H9 (cell line): ENCODE results near the gene PHETA1. TPM values are rescaled to one million over a fixed set of nuclear protein-coding genes. Genes with fewer than 3 reads are reported as not detected.

Experiments
- DNase-seq: peaks from one replicate; pipeline ENCODE4 v3.0.0-alpha.2; 2017
- H2AFZ ChIP-seq: one replicate; pipeline ENCODE4 v1.6.1; 2013; ENCODE audit warnings: mild to moderate bottlenecking, low read length, control low read depth, moderate library complexity
- H2AK5ac ChIP-seq: 2 replicates; pipeline ENCODE4 v1.6.1; 2013; ENCODE audit warnings: low read length, control low read depth, mixed read lengths; ENCODE audit not compliant: insufficient read length
- H2BK120ac ChIP-seq: one replicate; pipeline ENCODE4 v1.6.1; 2013; ENCODE audit warnings: low read depth, mild to moderate bottlenecking, low read length, control low read depth, inconsistent platforms; ENCODE audit not compliant: poor library complexity, severe bottlenecking
- H2BK12ac ChIP-seq: 2 replicates; pipeline ENCODE4 v1.6.1; 2013; ENCODE audit warnings: low read length, control low read depth, mixed read lengths, low read depth; ENCODE audit not compliant: insufficient read length
- H2BK15ac ChIP-seq: 2 replicates; pipeline ENCODE4 v1.6.1; 2013; ENCODE audit warnings: low read depth, low read length, control low read depth
- H2BK20ac ChIP-seq: one replicate; pipeline ENCODE4 v1.6.1; 2013; ENCODE audit warnings: low read depth, mild to moderate bottlenecking, low read length, control low read depth, inconsistent platforms; ENCODE audit not compliant: poor library complexity, severe bottlenecking
- H2BK5ac ChIP-seq: 2 replicates; pipeline ENCODE4 v1.6.1; 2013; ENCODE audit warnings: low read length, control low read depth, mixed read lengths; ENCODE audit not compliant: insufficient read length
- H3K14ac ChIP-seq: 2 replicates; pipeline ENCODE4 v1.6.1; 2013; ENCODE audit warnings: low read length, control low read depth; ENCODE audit not compliant: insufficient read depth
- H3K18ac ChIP-seq: 2 replicates; pipeline ENCODE4 v1.6.1; 2013; ENCODE audit warnings: low read depth, mild to moderate bottlenecking, mixed read lengths, low read length, control low read depth; ENCODE audit not compliant: insufficient read length
- H3K23ac ChIP-seq: 2 replicates; pipeline ENCODE4 v1.6.1; 2013; ENCODE audit warnings: low read length, control low read depth, mixed read lengths, low read depth; ENCODE audit not compliant: insufficient read length
- H3K23me2 ChIP-seq: 2 replicates; pipeline ENCODE4 v1.6.1; 2013; ENCODE audit warnings: low read depth, mild to moderate bottlenecking, mixed read lengths, low read length, control low read depth; ENCODE audit not compliant: insufficient read length, poor library complexity, severe bottlenecking
- H3K27ac ChIP-seq: 2 replicates; pipeline ENCODE4 v1.5.1; 2013; ENCODE audit warnings: low read length, control low read depth, mixed read lengths, low read depth; ENCODE audit not compliant: insufficient read length
- H3K27me3 ChIP-seq: 2 replicates; pipeline ENCODE4 v1.6.1; 2013; ENCODE audit warnings: low read length, control low read depth, inconsistent platforms; ENCODE audit not compliant: insufficient read depth
- H3K4ac ChIP-seq: 2 replicates; pipeline ENCODE4 v1.6.1; 2013; ENCODE audit warnings: low read depth, mild to moderate bottlenecking, control low read depth, inconsistent platforms, low read length, moderate library complexity
- H3K4me1 ChIP-seq: 2 replicates; pipeline ENCODE4 v1.6.1; 2013; ENCODE audit warnings: low read length, control low read depth, inconsistent platforms; ENCODE audit not compliant: insufficient read depth
- H3K4me2 ChIP-seq: 2 replicates; pipeline ENCODE4 v1.6.1; 2013; ENCODE audit warnings: low read length, control low read depth, mixed read lengths; ENCODE audit not compliant: insufficient read length, insufficient read depth
- H3K56ac ChIP-seq: 2 replicates; pipeline ENCODE4 v1.6.1; 2013; ENCODE audit warnings: low read depth, mild to moderate bottlenecking, mixed read lengths, low read length, control low read depth; ENCODE audit not compliant: insufficient read length
- H3K79me1 ChIP-seq: 2 replicates; pipeline ENCODE4 v1.6.1; 2013; ENCODE audit warnings: low read depth, mild to moderate bottlenecking, moderate library complexity, low read length, control low read depth, inconsistent platforms; ENCODE audit not compliant: insufficient read depth, poor library complexity, severe bottlenecking
- H3K79me2 ChIP-seq: 2 replicates; pipeline ENCODE4 v1.6.1; 2013; ENCODE audit warnings: low read length, control low read depth, inconsistent platforms; ENCODE audit not compliant: insufficient read depth
- H3K9ac ChIP-seq: 2 replicates; pipeline ENCODE4 v1.6.1; 2013; ENCODE audit warnings: low read length, control low read depth, mixed read lengths; ENCODE audit not compliant: insufficient read length; ENCODE audit errors: extremely low read depth
- H3K9me3 ChIP-seq: one replicate; pipeline ENCODE4 v1.6.1; 2013; ENCODE audit warnings: low read depth, low read length, inconsistent platforms; ENCODE audit not compliant: control insufficient read depth
- H3T11ph ChIP-seq: one replicate; pipeline ENCODE4 v1.6.1; 2013; ENCODE audit warnings: mild to moderate bottlenecking, low read length, control low read depth, inconsistent platforms
- H4K20me1 ChIP-seq: one replicate; pipeline ENCODE4 v1.6.1; 2013; ENCODE audit not compliant: control insufficient read depth, insufficient read length, insufficient read depth
- H4K5ac ChIP-seq: 2 replicates; pipeline ENCODE4 v1.6.1; 2013; ENCODE audit warnings: low read depth, mild to moderate bottlenecking, mixed read lengths, low read length, control low read depth; ENCODE audit not compliant: insufficient read length
- H4K8ac ChIP-seq: replicated peaks from 2 replicates; pipeline ENCODE4 v1.6.1; 2013; ENCODE audit warnings: low read length, control low read depth, mixed read lengths, low read depth; ENCODE audit not compliant: insufficient read length
- H4K91ac ChIP-seq: 2 replicates; pipeline ENCODE4 v1.6.1; 2013; ENCODE audit warnings: low read depth, mild to moderate bottlenecking, moderate library complexity, mixed read lengths, low read length, control low read depth; ENCODE audit not compliant: insufficient read length
- H3K27ac Mint-ChIP-seq, 3 experiments: 2 replicates in 2 of 3; 3 replicates in 1 of 3; pipeline ENCODE4 v1.8.0; 2020 to 2021; ENCODE audit warnings: mixed read lengths in 3 of 3, mild to moderate bottlenecking in 1 of 3, moderate library complexity in 1 of 3
- H3K27me3 Mint-ChIP-seq: 2 replicates; pipeline ENCODE4 v1.8.0; 2021; ENCODE audit warnings: low read depth, mild to moderate bottlenecking, moderate library complexity, mixed read lengths
- H3K36me3 Mint-ChIP-seq, 3 experiments: 2 replicates in 2 of 3; 3 replicates in 1 of 3; pipeline ENCODE4 v1.8.0; 2020 to 2021; ENCODE audit warnings: low read depth in 3 of 3, mixed read lengths in 3 of 3; ENCODE audit not compliant: insufficient read depth in 1 of 3
- H3K4me1 Mint-ChIP-seq, 2 experiments: 2 replicates each; pipeline ENCODE4 v1.8.0; 2020; ENCODE audit warnings: mixed read lengths in 2 of 2
- H3K4me3 Mint-ChIP-seq, 2 experiments: 2 replicates in 1 of 2; 3 replicates in 1 of 2; pipeline ENCODE4 v1.8.0; 2020 to 2021; ENCODE audit warnings: mild to moderate bottlenecking in 2 of 2, mixed read lengths in 2 of 2, moderate library complexity in 1 of 2
- H3K9me3 Mint-ChIP-seq, 2 experiments: 2 replicates in 1 of 2; 3 replicates in 1 of 2; pipeline ENCODE4 v1.8.0; 2020; ENCODE audit warnings: mild to moderate bottlenecking in 2 of 2, mixed read lengths in 2 of 2, moderate library complexity in 1 of 2
- WGBS: extraction: QIAGEN DNeasy Blood & Tissue Kit; methylation state at CpG from one replicate; pipeline ENCODE4 v1.1.7; 2013; ENCODE audit warnings: missing lambda C conversion rate, low lambda C conversion rate, mixed read lengths; ENCODE audit not compliant: insufficient read length; ENCODE audit errors: extremely low coverage; 5-methylcytosine and 5-hydroxymethylcytosine counted together
- total RNA-seq: library from RNA; stranded (reverse); gene quantifications from 2 replicates; pipeline ENCODE4 v1.2.1, GENCODE V29; 2021
- TF ChIP-seq, protein P1 (sequence below): fragments of 200-600 bp; sonication (generic); conservative IDR thresholded peaks from 3 replicates; pipeline ENCODE4 v1.8.0; 2021; ENCODE audit warnings: antibody characterized with exemption, mild to moderate bottlenecking

Gene PHETA1
- total RNA-seq, 1 experiment from 2014 or later: 13.1 TPM

DNA sequence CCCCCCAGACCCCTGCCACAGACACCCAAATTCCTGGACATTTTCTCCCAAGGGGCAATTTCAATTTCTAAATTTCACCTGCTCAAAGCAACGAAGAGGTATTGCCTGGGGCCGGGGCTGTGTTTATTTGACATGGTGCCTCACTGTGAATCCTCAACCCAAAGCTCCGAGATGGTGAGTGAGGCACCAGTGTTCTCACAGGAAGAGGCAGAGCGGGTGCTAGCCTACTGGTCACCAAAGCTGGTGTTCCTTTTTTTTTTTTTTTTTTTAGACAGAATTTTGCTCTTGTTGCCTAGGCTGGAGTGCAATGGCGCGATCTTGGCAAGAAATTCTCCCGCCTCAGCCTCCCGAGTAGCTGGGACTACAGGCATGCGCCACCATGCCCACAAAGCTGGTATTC lies 22.0 kb upstream of the PHETA1 start:
- Mint-ChIP-seq H3K27me3 (peaks cover 6% of the 10 kb centered on the region; the same call in 1 of the 2 replicates), H3K36me3 (no peaks in the 10 kb centered on the region), H3K27ac (no peak overlapping the region), H3K4me3 (no peak overlapping the region), H3K9me3 (no peaks in the 10 kb centered on the region), H3K4me1 (no peaks in the 10 kb centered on the region)
- WGBS: no CpG with 5 or more reads among the region's 9 CpGs
- H2BK15ac ChIP-seq: no peak overlapping the region
- no peaks in the 10 kb centered on the region for H3K27me3 ChIP-seq
- H3K9me3 ChIP-seq: no peaks in the 10 kb centered on the region
- H3K9ac ChIP-seq: no peak overlapping the region
- no peak overlapping the region for H2BK12ac ChIP-seq
- no peaks in the 10 kb centered on the region for H3K23me2 ChIP-seq
- H3K14ac ChIP-seq: no peak overlapping the region
- no peaks in the 10 kb centered on the region for H3K79me1 ChIP-seq
- H3K4ac ChIP-seq: no peak overlapping the region
- no peak overlapping the region for H2AK5ac ChIP-seq
- no peak overlapping the region for H4K5ac ChIP-seq
- no peak overlapping the region for H4K91ac ChIP-seq
- H2BK120ac ChIP-seq: no peak overlapping the region
- no peaks in the 10 kb centered on the region for H4K20me1 ChIP-seq
- no peak for DNase-seq
- no peak overlapping the region for H4K8ac ChIP-seq
- H2BK5ac ChIP-seq: no peak overlapping the region
- no peak overlapping the region for H3K18ac ChIP-seq
- no peak overlapping the region for H3K56ac ChIP-seq
- no peak overlapping the region for H3K4me2 ChIP-seq
- H3K4me1 ChIP-seq: no peaks in the 10 kb centered on the region
- H3K79me2 ChIP-seq: no peaks in the 10 kb centered on the region
- no peak overlapping the region for H3K23ac ChIP-seq
- TF ChIP-seq, protein P1, sequence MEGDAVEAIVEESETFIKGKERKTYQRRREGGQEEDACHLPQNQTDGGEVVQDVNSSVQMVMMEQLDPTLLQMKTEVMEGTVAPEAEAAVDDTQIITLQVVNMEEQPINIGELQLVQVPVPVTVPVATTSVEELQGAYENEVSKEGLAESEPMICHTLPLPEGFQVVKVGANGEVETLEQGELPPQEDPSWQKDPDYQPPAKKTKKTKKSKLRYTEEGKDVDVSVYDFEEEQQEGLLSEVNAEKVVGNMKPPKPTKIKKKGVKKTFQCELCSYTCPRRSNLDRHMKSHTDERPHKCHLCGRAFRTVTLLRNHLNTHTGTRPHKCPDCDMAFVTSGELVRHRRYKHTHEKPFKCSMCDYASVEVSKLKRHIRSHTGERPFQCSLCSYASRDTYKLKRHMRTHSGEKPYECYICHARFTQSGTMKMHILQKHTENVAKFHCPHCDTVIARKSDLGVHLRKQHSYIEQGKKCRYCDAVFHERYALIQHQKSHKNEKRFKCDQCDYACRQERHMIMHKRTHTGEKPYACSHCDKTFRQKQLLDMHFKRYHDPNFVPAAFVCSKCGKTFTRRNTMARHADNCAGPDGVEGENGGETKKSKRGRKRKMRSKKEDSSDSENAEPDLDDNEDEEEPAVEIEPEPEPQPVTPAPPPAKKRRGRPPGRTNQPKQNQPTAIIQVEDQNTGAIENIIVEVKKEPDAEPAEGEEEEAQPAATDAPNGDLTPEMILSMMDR: no peak
- no peak overlapping the region for H2AFZ ChIP-seq
- no peak overlapping the region for H3K27ac ChIP-seq
- H2BK20ac ChIP-seq: no peak overlapping the region
- no peak overlapping the region for H3T11ph ChIP-seq
